SK-N-DZ (cell line): ENCODE data around the gene FBXO3.

ENCODE experiments used
- DNase-seq: peaks from one replicate; pipeline ENCODE4 v3.0.0-alpha.2; 2015; ENCODE audit warnings: low spot score

The FBXO3 gene

DNA sequence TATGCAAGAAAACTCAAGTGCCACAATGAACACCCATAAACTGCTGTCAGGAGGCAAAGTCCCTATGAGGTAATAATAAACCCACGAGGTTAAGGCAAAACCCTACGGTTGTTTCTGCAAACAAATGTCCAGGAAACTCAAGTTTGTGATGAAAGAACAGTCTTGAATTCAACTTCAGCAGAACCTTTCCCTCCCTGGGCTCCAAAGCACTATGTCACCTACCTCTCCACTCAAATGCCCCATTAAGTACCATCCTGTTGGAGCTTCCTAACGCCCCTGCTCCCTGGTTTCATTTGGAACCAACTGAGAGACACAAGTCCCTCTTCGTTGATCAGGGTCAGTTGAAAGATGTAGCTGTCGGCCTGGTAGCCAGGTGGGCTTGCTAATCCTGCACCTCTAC is 71.1 kb downstream of the FBXO3 start:
- no peak for DNase-seq

DNA sequence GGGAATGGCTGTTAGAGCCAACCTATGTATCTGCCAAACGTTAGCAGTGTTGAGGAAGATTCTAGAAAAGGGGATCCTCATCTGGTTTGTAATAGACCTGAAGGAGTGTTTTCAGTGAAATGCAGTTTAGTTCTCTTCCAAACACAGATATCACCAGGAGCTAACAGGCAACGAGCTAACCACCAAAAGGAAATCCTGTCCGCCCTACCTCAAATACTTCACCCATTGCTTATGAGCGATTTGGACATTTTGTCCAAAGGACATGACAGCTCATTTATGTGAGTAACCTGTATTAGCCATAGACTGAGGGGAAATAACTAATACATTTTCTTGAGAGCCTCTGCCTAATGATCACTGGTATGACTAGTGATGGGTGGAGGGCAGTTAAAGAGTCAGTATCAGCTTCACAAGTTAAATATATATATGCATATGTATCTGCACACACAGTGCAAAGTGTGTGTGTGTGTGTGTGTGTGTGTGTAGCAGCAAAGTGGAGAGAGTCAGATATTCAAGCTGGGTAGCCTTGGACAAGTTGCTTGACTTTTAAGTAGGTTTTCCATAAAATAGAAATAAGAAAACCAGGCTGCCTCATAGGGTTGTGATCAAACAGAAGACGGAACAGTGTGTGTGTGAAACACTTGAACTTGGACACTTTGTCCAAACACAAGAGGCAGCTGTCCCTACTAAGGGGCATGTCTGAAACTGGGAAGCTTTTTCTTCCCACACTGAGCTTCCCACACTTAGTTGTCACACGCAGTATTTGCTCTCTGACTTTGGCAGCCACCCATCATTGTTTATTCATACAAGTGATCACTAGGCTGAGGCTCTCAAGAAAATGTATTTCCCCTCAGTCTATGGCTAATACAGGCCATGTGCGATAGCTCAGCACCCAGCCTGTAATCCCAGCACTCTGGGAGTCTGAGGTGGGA is 72.8 kb downstream of the FBXO3 start:
- DNase-seq, result no peak

DNA sequence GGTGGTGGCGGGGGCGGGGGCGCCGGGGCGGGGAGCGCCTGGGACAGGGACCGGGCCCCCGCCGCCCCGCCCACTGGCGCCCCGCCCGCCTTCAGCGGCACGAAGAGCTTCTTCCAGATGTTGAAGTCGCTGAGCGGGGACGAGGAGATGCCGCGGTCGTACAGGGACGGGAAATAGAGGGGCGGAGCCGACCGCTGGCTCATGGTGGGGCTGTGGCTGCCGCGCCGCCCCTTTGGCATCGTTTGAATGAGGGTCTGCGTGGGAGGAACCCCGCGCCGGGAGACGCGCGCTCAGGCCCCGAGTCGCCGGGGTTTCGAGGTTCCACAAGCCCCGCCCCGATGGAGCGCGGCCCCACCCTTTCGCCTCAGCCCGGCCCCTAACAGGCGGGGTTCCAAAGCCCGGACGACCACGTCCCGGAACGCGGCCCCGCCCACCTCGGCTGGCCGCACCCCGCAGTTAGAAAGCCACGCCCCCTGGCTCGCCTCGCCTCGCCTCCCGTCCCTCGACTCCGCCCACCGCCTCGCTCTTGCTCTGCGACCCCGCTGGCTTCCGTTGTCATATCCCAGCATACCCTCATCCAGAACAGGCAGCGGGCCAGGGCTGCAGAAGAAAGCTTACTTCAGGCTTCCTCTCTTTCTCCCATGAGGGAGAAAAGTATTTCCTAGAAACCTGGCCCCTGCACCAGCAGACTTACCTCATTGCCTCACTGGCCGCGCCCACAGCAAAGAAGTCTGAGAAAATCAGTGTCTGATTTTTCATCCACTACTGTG is 73.6 kb downstream of the FBXO3 start, which contains the start of gene C11orf91:
C11orf91 (minus strand) TSS at position 325 of the 770 bp plus-strand sequence; CDS start at position 239, 86 bp downstream.
- DNase-seq, result peak; percentile 96

DNA sequence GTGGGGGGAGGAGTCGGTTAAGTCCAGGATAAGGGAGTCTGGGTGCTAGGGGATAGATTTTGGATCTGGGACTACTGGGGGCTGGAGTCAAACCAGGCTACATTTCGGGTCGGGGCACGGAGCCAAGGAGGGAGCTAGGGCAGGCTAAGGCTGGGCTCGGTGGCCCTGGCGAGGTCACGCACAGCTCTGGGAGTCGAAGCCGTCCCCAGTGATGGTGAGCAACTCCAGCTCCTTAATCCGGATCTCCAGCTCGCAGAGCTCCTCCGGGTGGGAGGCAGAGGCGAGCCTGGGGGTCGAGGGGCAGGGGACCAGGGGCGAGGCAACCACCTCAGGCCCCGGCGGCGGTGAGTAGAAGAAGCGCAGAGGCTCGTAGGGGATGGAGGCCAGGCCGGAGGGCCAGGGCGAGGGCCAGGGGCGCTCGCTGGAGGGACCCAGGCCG is 74.2 kb downstream of the FBXO3 start:
- DNase-seq, result no peak

DNA sequence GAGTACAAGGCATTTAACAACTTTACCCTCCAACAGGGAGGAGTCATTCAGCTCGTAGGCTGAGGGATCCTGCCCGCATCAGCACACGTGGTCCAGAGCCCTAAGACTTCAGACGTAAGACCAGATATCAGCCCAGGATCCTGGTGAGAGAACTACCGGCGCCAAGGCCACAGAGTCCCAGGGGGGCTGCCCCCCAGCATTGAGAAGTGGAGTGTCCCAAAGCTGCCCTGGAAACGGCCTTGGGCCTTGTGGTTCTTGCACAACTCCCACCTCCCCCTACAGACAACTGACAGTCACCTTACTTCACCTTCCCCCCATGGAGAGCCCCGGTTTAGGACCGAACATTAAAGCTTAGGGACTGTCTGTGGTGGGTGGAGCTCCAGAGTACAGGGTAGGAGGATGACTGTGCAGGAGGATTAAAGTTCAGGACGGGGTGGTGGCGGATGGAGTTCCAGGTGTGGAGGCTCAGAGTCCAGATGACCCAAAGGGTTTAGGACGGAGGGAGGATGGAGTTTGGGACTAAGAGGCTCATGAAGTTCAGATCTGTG is 74.7 kb downstream of the FBXO3 start:
- no peak for DNase-seq

DNA sequence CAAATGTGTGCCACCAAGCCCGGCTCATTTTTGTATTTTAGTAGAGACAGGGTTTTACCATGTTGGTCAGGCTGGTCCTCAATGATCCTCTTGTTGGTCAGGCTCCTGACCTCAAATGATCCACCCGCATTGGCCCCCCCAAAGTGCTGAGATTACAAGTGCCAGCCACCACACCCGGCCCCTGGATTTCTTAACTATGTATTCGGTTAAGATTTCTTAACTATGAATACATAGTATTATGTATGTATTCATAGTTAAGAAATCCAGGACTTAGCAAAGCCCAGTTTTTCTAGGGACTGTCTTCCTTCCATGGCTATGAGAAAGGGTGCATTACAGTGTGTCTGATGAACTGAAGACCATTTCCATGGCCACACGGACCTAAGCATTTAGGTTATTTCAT is 75.4 kb downstream of the FBXO3 start:
- no peak for DNase-seq

DNA sequence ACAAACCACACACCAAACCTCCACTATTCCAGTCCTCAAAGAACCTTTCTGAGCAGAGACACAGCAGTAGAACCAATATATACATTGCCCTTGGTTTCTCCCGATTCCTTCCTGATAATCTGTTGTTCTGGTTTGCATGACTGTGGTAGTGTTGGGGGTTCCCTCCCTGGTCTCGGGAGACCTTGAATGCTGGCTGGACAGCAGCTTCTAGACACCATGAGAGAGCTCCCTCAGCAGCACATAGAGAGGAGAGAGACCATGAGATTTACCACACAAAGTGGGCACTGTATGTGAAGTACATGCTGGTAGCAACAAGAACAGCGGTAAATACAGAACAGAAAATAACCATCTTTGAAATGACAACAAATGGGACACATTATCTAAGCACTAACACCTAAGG is 76.3 kb downstream of the FBXO3 start:
- DNase-seq, result no peak

DNA sequence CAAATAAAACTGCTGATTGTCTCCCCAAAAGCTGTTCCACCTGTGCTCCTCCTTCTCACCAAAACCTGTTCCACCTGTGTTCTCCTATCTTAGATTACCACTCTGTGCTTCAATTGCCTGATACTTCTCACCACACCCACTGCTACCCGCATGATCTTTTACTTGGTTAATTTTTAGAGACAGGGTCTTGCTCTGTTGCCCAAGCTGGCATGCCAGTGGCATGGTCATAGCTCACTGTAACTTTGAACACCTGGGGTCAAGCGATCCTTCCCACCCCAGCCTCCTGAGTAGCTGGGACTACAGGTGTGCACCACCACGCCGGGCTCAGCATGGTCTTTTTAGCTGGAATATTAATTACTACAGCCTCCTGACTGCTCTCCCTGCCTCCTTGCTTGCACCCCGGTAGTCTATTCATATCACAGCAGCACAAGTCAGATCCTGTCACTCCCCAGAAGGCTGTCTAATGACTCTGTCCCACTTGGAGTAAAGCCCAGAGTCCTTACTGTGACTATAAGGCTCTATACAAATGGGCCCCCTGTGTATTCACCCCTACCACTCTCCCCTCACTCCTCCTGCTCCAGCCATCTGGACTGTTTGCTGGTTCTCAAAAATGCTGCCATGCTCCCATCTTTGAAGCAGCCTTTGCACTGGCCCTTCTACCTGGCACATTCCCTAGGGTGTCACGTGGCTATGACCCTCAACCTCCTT is 77.2 kb downstream of the FBXO3 start:
- no peak for DNase-seq

DNA sequence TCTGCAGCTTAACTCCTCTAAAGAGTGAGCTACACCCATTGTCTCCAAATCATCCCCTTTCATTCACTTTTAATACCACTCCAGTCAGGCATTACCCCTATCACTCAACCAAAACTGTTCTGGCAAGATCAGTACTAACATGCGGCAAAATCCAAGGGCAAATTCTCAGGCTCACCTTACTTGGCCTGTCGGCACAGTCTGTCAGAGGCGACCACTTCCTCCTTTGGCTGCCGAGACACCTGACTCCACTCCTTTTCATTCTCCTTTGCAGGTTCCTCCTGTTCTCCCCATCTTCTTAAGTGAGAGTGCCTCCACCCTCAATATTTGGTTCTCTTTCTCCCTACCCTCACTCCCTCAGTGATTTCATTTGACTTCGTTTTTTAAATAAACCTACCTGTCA is 77.9 kb downstream of the FBXO3 start:
- DNase-seq, result no peak

DNA sequence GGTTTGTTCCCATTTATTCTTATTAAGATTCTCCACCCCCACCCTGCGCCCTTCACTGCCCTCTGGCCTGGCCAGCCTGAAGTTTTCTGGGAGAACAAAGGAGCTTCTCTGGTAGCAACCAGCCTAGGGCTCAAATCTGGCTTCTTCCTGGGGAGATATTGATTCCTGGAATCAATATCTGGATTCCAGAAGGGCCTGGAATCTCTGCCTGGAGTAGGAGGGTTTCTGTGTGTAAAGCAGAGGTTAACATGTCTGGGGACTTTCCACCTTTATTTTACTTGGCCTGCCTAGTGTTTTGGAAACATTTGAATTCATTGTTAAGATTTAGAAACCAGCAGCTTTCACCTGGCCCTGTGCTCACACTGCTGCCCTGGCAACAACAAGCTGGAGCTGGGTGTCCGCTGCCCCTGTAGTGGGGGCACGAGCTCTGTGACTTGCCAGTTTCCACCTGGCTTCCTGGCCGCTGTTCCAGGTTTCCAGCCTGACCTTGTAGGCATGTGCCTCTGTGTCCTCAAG is 79.2 kb downstream of the FBXO3 start:
- DNase-seq, result no peak

DNA sequence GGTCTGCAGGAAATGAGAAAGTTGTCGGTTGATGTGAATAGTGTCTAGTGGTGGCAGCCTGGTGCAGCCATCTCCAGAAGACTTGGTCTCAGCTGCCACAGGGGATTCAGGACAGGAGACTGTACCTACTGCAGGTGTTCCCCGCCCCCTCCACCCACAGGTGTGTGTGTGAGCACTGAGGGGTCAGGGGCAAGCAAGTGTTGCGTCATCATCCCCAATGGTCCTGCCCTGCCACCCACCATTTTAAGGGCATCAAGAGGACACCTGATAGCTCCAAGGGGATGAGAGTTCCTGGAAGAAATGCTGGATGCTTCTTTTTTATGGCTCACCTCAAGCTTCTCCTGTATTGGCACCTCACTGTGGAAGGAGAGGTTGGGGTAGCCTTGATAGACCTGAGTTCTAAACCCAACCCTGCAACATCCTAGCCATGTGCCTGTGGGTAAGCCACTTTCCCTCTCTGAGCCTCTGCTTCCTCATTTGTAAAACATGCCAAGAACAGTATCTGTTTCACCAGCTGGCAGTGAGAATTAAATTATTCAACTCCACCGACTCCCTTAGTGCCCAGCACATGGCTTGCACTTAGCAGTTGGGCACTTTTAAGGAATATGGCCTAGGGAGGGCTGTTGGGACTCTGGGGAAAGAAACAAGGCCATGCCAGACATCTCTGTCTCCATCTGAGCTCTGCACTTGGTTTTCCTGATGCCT is 79.8 kb downstream of the FBXO3 start:
- no peak for DNase-seq

DNA sequence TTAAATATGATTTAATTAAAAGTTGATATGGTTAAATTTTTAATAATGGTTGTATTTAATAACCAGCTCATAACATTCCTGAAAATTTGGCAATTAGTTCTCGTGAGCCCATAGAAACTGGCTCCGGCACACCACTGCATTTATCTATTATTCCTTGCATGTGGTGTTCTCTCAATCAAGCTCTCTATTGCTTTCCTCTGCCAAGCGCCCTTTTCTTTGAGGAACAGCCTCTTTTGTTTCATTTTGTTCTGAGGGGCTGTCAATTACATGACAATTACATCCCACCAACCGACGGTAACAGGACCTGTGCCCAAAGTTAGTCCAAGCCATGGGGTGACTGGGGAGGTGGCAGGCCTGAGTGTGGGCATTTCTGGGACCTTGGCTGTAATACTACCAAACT is 81.8 kb downstream of the FBXO3 start:
- DNase-seq, result no peak

DNA sequence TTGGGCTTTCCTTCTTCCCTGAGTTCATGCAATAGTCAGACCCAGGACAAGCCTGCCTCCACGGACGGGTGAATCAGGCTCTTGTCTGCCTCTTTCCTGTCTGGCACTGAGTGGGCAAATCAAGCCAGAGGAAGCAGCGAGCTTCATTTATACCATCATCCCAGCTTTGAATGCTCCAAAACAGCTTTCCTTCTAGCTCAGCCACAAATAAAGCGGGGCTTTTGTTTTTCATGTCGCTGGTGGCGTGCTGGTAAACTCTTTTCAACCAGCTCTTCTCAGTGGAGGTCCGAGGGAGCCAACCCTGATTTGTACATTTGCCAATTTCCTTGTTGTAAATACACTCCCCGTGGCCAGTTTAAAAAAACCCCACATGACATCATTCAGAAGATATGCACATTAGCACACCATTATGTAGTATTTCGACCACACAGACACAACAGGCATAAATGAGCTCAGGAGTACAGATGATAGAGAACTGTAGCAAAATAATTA is 82.3 kb downstream of the FBXO3 start:
- no peak for DNase-seq

DNA sequence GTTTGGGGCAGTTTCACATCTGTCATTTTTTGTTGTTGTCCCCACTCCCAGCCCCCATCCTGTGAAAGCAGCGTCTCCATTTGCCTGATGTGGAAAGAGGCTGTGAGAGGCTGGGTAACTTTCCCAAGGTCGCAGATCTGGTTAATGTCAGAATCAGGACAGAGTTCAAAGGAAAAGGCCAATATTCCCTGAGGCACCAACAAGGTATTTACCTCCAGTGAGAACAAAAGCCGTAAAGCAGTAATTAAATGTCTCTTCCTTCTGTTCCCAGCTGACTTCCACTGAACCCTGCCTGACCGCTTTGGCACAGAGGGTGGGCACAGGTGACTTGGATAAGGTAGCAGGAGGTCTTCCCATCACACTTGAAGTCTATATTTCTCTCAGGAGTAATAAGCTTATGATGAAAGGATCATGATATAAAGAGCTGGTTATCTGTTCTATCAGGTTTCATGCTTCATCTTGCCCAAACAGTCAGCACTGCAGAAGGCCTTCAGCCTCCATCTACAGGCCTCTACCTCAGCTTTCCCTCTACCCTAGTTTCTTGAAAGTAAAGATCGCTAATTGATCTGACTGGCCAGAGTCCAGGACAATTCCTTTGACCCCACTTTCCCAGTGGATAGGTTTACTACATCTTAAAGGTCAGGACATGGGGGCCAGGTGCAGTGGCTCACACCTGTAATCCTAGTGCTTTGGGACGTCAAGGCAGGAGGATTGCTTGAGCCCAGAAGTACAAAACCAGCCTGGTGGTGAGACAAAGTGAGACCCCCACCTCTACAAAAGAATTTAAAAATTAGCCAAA is 83.1 kb downstream of the FBXO3 start:
- peak; percentile 40 for DNase-seq
